SK-N-SH treated with all-trans-retinoic acid at 6 μM for 48 hours (cell line): Measurements from ENCODE around the gene NRAP.

ENCODE experiments used
- ATAC-seq: fragments of 200-7000 bp; cut with Tn5 transposase; 3 replicates; pipeline ENCODE4 v1.9.1; 2020; ENCODE audit warnings: mild to moderate bottlenecking, moderate library complexity
- ARNTL ChIP-seq: fragments of 450-650 bp; formaldehyde crosslinking; IDR thresholded peaks from 2 replicates; pipeline ENCODE4 v1.5.0; 2020; ENCODE audit warnings: low read depth, mild to moderate bottlenecking, moderate library complexity, borderline replicate concordance
- BACH2 ChIP-seq: fragments of 250-450 bp; sonication (Bioruptor Pico); IDR thresholded peaks from 2 replicates; pipeline ENCODE4 v1.9.0; 2021; ENCODE audit warnings: mild to moderate bottlenecking, borderline replicate concordance
- CREB5 ChIP-seq: fragments of 250-450 bp; sonication (Bioruptor Pico); IDR thresholded peaks from 2 replicates; pipeline ENCODE4 v1.5.1; 2020; ENCODE audit warnings: low read depth, mild to moderate bottlenecking, moderate library complexity
- CSDC2 ChIP-seq: fragments of 250-450 bp; sonication (Bioruptor Pico); IDR thresholded peaks from 2 replicates; pipeline ENCODE4 v1.5.0; 2020; ENCODE audit warnings: mild to moderate bottlenecking, moderate library complexity
- ESRRG ChIP-seq: fragments of 250-450 bp; sonication (Bioruptor Pico); IDR thresholded peaks from 2 replicates; pipeline ENCODE4 v1.6.1; 2021; ENCODE audit warnings: mild to moderate bottlenecking
- GLIS3 ChIP-seq: fragments of 250-450 bp; sonication (Bioruptor Pico); IDR thresholded peaks from 2 replicates; pipeline ENCODE4 v1.5.0; 2020; ENCODE audit warnings: mild to moderate bottlenecking, moderate library complexity
- ISL1 ChIP-seq: fragments of 250-450 bp; sonication (Bioruptor Pico); IDR thresholded peaks from 2 replicates; pipeline ENCODE4 v2.1.2; 2022; ENCODE audit warnings: mild to moderate bottlenecking, moderate library complexity
- OSR1 ChIP-seq: fragments of 250-450 bp; sonication (Bioruptor Pico); IDR thresholded peaks from 2 replicates; pipeline ENCODE4 v1.8.0; 2022; ENCODE audit warnings: moderate library complexity, mild to moderate bottlenecking, inconsistent platforms
- PATZ1 ChIP-seq: fragments of 250-450 bp; sonication (Bioruptor Pico); IDR thresholded peaks from 2 replicates; pipeline ENCODE4 v1.8.0; 2020; ENCODE audit warnings: mild to moderate bottlenecking, moderate library complexity, borderline replicate concordance
- PPARA ChIP-seq: fragments of 250-450 bp; sonication (Bioruptor Pico); IDR thresholded peaks from 2 replicates; pipeline ENCODE4 v1.5.0; 2020; ENCODE audit warnings: mild to moderate bottlenecking, borderline replicate concordance
- RARB ChIP-seq: fragments of 250-450 bp; sonication (Bioruptor Pico); IDR thresholded peaks from 2 replicates; pipeline ENCODE4 v1.8.0; 2021; ENCODE audit warnings: mild to moderate bottlenecking, moderate library complexity
- SNAI2 ChIP-seq: fragments of 250-450 bp; sonication (Bioruptor Pico); IDR thresholded peaks from 2 replicates; pipeline ENCODE4 v1.5.0; 2020; ENCODE audit warnings: mild to moderate bottlenecking, moderate library complexity
- TOX ChIP-seq: fragments of 250-450 bp; sonication (Bioruptor Pico); IDR thresholded peaks from 2 replicates; pipeline ENCODE4 v1.8.0; 2021; ENCODE audit warnings: mild to moderate bottlenecking, moderate library complexity, borderline replicate concordance
- ZC3H10 ChIP-seq: fragments of 250-450 bp; sonication (Bioruptor Pico); IDR thresholded peaks from 2 replicates; pipeline ENCODE4 v1.5.1; 2021; ENCODE audit warnings: mild to moderate bottlenecking, moderate library complexity
- ZFP3 ChIP-seq: fragments of 250-450 bp; sonication (Bioruptor Pico); IDR thresholded peaks from 2 replicates; pipeline ENCODE4 v1.5.0; 2020; ENCODE audit warnings: mild to moderate bottlenecking, moderate library complexity
- ZNF565 ChIP-seq: fragments of 450-650 bp; formaldehyde crosslinking; conservative IDR thresholded peaks from 2 replicates; pipeline ENCODE4 v1.5.0; 2020; ENCODE audit warnings: low read depth, mild to moderate bottlenecking, moderate library complexity
- ZNF70 ChIP-seq: fragments of 450-650 bp; formaldehyde crosslinking; IDR thresholded peaks from 2 replicates; pipeline ENCODE4 v1.5.0; 2020; ENCODE audit warnings: mild to moderate bottlenecking, moderate library complexity
- TF ChIP-seq, protein P1 (sequence below): fragments of 250-450 bp; sonication (Bioruptor Pico); IDR thresholded peaks from 2 replicates; pipeline ENCODE4 v1.8.0; 2021; ENCODE audit warnings: low read depth, mild to moderate bottlenecking, moderate library complexity, borderline replicate concordance
- TF ChIP-seq, protein P2 (sequence below): fragments of 250-450 bp; sonication (Bioruptor Pico); IDR thresholded peaks from 2 replicates; pipeline ENCODE4 v1.5.1; 2021; ENCODE audit warnings: mild to moderate bottlenecking, moderate library complexity
- TF ChIP-seq, protein P3 (sequence below): fragments of 250-450 bp; sonication (Bioruptor Pico); IDR thresholded peaks from 2 replicates; pipeline ENCODE4 v1.5.0; 2020; ENCODE audit warnings: mild to moderate bottlenecking, moderate library complexity

NRAP gene

DNA sequence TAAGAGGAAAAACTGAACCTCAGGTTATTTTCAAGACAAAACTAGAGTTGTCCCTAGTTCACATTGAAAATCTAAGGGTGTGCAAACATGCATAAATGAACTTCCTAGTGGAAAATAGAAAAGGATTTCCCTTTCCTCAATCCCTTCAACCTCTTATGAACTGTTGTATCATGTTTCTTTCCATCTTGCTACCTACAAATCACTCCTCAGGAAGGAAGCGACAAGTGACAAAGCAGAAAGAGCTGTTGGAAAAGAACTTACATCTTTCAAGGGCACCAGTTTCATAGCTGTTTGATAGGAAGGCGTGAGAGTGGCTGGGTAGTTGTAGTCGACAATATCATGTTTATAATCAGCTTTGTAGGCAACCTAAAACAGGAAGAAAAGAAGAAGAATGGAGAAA is 23.9 kb downstream of the NRAP start:
- no peak for TF ChIP-seq CREB5 (CRISPR knock-in tag)
- TF ChIP-seq, protein P1, sequence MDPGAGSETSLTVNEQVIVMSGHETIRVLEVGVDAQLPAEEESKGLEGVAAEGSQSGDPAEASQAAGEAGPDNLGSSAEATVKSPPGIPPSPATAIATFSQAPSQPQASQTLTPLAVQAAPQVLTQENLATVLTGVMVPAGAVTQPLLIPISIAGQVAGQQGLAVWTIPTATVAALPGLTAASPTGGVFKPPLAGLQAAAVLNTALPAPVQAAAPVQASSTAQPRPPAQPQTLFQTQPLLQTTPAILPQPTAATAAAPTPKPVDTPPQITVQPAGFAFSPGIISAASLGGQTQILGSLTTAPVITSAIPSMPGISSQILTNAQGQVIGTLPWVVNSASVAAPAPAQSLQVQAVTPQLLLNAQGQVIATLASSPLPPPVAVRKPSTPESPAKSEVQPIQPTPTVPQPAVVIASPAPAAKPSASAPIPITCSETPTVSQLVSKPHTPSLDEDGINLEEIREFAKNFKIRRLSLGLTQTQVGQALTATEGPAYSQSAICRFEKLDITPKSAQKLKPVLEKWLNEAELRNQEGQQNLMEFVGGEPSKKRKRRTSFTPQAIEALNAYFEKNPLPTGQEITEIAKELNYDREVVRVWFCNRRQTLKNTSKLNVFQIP = no peak
- no peak for TF ChIP-seq GLIS3
- no peak for TF ChIP-seq ZC3H10
- no peak for TF ChIP-seq ZFP3 (CRISPR knock-in tag)
- no peak for TF ChIP-seq CSDC2
- TF ChIP-seq OSR1 = no peak
- no peak for TF ChIP-seq SNAI2 (CRISPR knock-in tag)
- no peak for ATAC-seq

DNA sequence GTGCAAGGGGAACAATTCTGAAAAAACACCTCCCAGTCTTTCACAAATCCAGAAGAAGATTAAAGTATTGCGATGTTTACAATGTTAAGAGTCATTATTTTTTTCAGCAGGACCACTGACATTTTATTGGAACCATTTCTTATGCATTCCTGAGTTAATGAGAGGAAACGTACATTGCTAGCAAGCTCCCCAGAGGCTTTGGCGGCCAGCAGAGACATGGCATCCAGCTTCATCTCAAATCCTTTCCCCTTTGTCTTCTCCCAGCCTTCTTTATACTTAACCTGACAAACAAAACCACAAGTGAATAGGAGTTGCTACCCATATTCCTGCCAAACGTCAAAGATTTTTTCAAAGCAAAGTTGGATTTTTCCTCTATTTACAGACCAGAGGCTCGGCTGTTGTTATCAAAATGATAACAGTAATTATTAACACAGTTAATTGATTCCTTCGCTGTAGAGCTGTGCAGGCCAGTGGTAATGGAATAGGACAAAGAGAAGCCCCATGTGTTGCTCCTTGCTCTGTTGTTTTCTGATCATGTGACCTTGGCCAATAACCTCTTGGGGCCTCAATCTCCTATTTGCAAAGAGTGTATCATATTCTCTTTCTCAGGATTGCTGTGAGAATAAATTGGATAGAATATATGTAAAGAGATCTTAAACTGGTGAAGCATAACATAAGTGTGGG is 32.0 kb downstream of the NRAP start:
- no peak for TF ChIP-seq ZNF565 (CRISPR knock-in tag)
- no peak for TF ChIP-seq RARB (CRISPR knock-in tag)
- no peak for TF ChIP-seq ISL1 (CRISPR knock-in tag)
- TF ChIP-seq, protein P1 = no peak
- TF ChIP-seq PPARA (CRISPR knock-in tag) = no peak
- no peak for TF ChIP-seq SNAI2 (CRISPR knock-in tag)
- no peak for TF ChIP-seq GLIS3
- no peak for TF ChIP-seq ZNF70 (CRISPR knock-in tag)
- TF ChIP-seq ESRRG = no peak
- no peak for TF ChIP-seq ZFP3 (CRISPR knock-in tag)
- no peak for TF ChIP-seq CSDC2
- no peak for ATAC-seq

DNA sequence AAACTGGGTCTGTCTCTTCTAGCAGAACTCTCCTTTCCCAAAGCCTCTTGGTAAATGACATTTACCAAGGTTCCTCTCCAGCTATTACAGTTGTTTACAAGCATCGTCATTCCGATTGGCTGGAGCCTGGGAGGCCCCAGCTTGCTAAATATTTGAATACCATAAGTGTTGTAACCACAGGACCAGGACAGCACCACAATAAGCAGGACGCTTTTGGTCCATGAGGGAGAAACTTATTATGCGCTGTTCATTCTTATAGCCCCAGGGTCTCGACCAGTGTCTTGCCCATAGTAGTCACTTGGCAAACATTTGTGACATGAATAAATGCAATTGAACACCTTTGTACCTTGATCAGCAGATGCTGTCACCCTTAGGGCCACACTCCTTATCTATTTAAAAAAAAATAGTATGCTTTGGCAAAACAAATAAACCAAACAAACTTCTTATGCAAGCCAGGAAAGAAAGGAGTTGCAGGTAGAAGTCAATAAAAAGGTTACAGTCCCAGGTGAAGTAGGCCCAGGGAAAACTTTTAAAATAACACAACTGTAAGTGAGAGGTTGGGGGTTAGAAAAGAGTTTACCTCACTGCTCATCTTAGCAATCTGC is 32.8 kb downstream of the NRAP start:
- no peak for ATAC-seq
- no peak for TF ChIP-seq ZNF70 (CRISPR knock-in tag)
- no peak for TF ChIP-seq TOX (CRISPR knock-in tag)
- no peak for TF ChIP-seq CREB5 (CRISPR knock-in tag)
- TF ChIP-seq ZNF565 (CRISPR knock-in tag) = no peak
- no peak for TF ChIP-seq ZC3H10
- TF ChIP-seq GLIS3 = no peak
- TF ChIP-seq CSDC2 = no peak
- TF ChIP-seq PPARA (CRISPR knock-in tag) = no peak
- no peak for TF ChIP-seq SNAI2 (CRISPR knock-in tag)
- TF ChIP-seq ARNTL (CRISPR knock-in tag) = no peak
- TF ChIP-seq ZFP3 (CRISPR knock-in tag) = no peak
- TF ChIP-seq, protein P2, sequence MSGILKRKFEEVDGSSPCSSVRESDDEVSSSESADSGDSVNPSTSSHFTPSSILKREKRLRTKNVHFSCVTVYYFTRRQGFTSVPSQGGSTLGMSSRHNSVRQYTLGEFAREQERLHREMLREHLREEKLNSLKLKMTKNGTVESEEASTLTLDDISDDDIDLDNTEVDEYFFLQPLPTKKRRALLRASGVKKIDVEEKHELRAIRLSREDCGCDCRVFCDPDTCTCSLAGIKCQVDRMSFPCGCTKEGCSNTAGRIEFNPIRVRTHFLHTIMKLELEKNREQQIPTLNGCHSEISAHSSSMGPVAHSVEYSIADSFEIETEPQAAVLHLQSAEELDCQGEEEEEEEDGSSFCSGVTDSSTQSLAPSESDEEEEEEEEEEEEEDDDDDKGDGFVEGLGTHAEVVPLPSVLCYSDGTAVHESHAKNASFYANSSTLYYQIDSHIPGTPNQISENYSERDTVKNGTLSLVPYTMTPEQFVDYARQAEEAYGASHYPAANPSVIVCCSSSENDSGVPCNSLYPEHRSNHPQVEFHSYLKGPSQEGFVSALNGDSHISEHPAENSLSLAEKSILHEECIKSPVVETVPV = no peak
- TF ChIP-seq OSR1 = no peak
- TF ChIP-seq PATZ1 (CRISPR knock-in tag) = no peak
- TF ChIP-seq ESRRG = no peak
- TF ChIP-seq, protein P3, sequence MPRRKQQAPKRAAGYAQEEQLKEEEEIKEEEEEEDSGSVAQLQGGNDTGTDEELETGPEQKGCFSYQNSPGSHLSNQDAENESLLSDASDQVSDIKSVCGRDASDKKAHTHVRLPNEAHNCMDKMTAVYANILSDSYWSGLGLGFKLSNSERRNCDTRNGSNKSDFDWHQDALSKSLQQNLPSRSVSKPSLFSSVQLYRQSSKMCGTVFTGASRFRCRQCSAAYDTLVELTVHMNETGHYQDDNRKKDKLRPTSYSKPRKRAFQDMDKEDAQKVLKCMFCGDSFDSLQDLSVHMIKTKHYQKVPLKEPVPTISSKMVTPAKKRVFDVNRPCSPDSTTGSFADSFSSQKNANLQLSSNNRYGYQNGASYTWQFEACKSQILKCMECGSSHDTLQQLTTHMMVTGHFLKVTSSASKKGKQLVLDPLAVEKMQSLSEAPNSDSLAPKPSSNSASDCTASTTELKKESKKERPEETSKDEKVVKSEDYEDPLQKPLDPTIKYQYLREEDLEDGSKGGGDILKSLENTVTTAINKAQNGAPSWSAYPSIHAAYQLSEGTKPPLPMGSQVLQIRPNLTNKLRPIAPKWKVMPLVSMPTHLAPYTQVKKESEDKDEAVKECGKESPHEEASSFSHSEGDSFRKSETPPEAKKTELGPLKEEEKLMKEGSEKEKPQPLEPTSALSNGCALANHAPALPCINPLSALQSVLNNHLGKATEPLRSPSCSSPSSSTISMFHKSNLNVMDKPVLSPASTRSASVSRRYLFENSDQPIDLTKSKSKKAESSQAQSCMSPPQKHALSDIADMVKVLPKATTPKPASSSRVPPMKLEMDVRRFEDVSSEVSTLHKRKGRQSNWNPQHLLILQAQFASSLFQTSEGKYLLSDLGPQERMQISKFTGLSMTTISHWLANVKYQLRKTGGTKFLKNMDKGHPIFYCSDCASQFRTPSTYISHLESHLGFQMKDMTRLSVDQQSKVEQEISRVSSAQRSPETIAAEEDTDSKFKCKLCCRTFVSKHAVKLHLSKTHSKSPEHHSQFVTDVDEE (CRISPR knock-in tag) = no peak
- TF ChIP-seq, protein P1 = no peak
- no peak for TF ChIP-seq BACH2 (CRISPR knock-in tag)
- TF ChIP-seq ISL1 (CRISPR knock-in tag) = no peak
